ENCODE data around the gene SNX13.

- TF ChIP-seq EZH2 (IDR thresholded peaks at IDR 0.05; ENCODE audit: borderline replicate concordance, low read length), result no peak
- TF ChIP-seq, protein P1, sequence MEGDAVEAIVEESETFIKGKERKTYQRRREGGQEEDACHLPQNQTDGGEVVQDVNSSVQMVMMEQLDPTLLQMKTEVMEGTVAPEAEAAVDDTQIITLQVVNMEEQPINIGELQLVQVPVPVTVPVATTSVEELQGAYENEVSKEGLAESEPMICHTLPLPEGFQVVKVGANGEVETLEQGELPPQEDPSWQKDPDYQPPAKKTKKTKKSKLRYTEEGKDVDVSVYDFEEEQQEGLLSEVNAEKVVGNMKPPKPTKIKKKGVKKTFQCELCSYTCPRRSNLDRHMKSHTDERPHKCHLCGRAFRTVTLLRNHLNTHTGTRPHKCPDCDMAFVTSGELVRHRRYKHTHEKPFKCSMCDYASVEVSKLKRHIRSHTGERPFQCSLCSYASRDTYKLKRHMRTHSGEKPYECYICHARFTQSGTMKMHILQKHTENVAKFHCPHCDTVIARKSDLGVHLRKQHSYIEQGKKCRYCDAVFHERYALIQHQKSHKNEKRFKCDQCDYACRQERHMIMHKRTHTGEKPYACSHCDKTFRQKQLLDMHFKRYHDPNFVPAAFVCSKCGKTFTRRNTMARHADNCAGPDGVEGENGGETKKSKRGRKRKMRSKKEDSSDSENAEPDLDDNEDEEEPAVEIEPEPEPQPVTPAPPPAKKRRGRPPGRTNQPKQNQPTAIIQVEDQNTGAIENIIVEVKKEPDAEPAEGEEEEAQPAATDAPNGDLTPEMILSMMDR (IDR thresholded peaks at IDR 0.05; ENCODE audit: low read length), result no peak
Measured at GRCh38 chr7:17746020-17746530, 194.2 kb downstream of the SNX13 start.

Data from OCI-LY1 (cell line).